Measurements from ENCODE around the gene OLFML2A.

The OLFML2A gene

GRCh38 chr9:124749781-124750180 lies 27.2 kb upstream of the OLFML2A start:
- no peak overlapping the region for H3K4me3 ChIP-seq (ENCODE audit: control insufficient read depth, low read depth, low read length)
- no peak for DNase-seq (ENCODE audit: low read depth)
- TF ChIP-seq CTCF (conservative IDR thresholded peaks at IDR 0.05; ENCODE audit: control insufficient read depth, insufficient read depth, low read depth, low read length), result no peak

GRCh38 chr9:124752967-124753366 lies 24.0 kb upstream of the OLFML2A start:
- no peak overlapping the region for H3K4me3 ChIP-seq (ENCODE audit: control insufficient read depth, low read depth, low read length)
- TF ChIP-seq CTCF (conservative IDR thresholded peaks at IDR 0.05; ENCODE audit: control insufficient read depth, insufficient read depth, low read depth, low read length), result no peak
- peak; percentile 52 for DNase-seq (ENCODE audit: low read depth)

GRCh38 chr9:124754289-124754688 lies 22.6 kb upstream of the OLFML2A start:
- peak; percentile 38 for DNase-seq (ENCODE audit: low read depth)
- peak; percentile 50 for TF ChIP-seq CTCF (conservative IDR thresholded peaks at IDR 0.05; ENCODE audit: control insufficient read depth, insufficient read depth, low read depth, low read length)
- H3K4me3 ChIP-seq (ENCODE audit: control insufficient read depth, low read depth, low read length), result no peak overlapping the region

GRCh38 chr9:124755061-124755460 lies 21.9 kb upstream of the OLFML2A start:
- TF ChIP-seq CTCF (conservative IDR thresholded peaks at IDR 0.05; ENCODE audit: control insufficient read depth, insufficient read depth, low read depth, low read length), result no peak
- no peak overlapping the region for H3K4me3 ChIP-seq (ENCODE audit: control insufficient read depth, low read depth, low read length)
- no peak for DNase-seq (ENCODE audit: low read depth)

GRCh38 chr9:124756011-124756410 lies 20.9 kb upstream of the OLFML2A start:
- no peak overlapping the region for H3K4me3 ChIP-seq (ENCODE audit: control insufficient read depth, low read depth, low read length)
- TF ChIP-seq CTCF (conservative IDR thresholded peaks at IDR 0.05; ENCODE audit: control insufficient read depth, insufficient read depth, low read depth, low read length), result no peak
- DNase-seq (ENCODE audit: low read depth), result no peak

GRCh38 chr9:124757616-124758015 lies 19.3 kb upstream of the OLFML2A start:
- H3K4me3 ChIP-seq (ENCODE audit: control insufficient read depth, low read depth, low read length), result no peak overlapping the region
- TF ChIP-seq CTCF (conservative IDR thresholded peaks at IDR 0.05; ENCODE audit: control insufficient read depth, insufficient read depth, low read depth, low read length), result no peak
- no peak for DNase-seq (ENCODE audit: low read depth)

- no peak overlapping the region for H3K4me3 ChIP-seq (ENCODE audit: control insufficient read depth, low read depth, low read length)
These were observed 18.9 kb upstream of the OLFML2A start for GRCh38 chr9:124758061-124758460.

More at GRCh38 chr9:124758061-124758460, 18.9 kb upstream of the OLFML2A start:
- DNase-seq (ENCODE audit: low read depth), result no peak
- no peak for TF ChIP-seq CTCF (conservative IDR thresholded peaks at IDR 0.05; ENCODE audit: control insufficient read depth, insufficient read depth, low read depth, low read length)
